Ascending aorta (tissue), 2 donors: Measurements from ENCODE around the gene TAF1. TPM values are rescaled to one million over a fixed set of nuclear protein-coding genes. Genes with fewer than 3 reads are reported as not detected.
"Not testable (repeated sequence)": the region's sequence is repeated elsewhere in the genome, so short reads cannot be mapped to it uniquely, and the experiment has no call there.

Source experiments
- DNase-seq, 2 donors: peaks; one replicate each; pipeline ENCODE4 v3.0.0-alpha.2; 2019; ENCODE audit warnings: low spot score in 2 of 2
- H3K27ac ChIP-seq, 2 donors: fragments of 200-600 bp; sonication (generic); one replicate each; pipeline ENCODE4 v1.5.1; 2016 to 2017; ENCODE audit warnings: mild to moderate bottlenecking in 1 of 2
- H3K27me3 ChIP-seq: fragments of 200-600 bp; sonication (generic); one replicate; pipeline ENCODE4 v1.5.1; 2017
- H3K36me3 ChIP-seq, 2 donors: fragments of 200-600 bp; sonication (generic); one replicate each; pipeline ENCODE4 v1.5.1; 2016
- H3K4me1 ChIP-seq, 2 donors: fragments of 200-600 bp; sonication (generic); one replicate each; pipeline ENCODE4 v1.5.1; 2016 to 2017; ENCODE audit warnings: mild to moderate bottlenecking in 1 of 2
- H3K4me3 ChIP-seq, 2 donors: fragments of 200-600 bp; sonication (generic); one replicate each; pipeline ENCODE4 v1.5.1; 2016 to 2017; ENCODE audit warnings: mild to moderate bottlenecking in 1 of 2
- H3K9me3 ChIP-seq, 2 donors: fragments of 200-600 bp; sonication (generic); one replicate each; pipeline ENCODE4 v1.5.1; 2016
- CTCF ChIP-seq, 3 experiments: fragments of 200-600 bp in 2 of 3; fragments of 450-650 bp in 1 of 3; sonication (generic) in 2 of 3; IDR thresholded peaks; one replicate each; pipeline ENCODE4 v1.5.1; 2016 to 2019; ENCODE audit warnings: antibody characterized with exemption in 3 of 3, mild to moderate bottlenecking in 1 of 3, moderate library complexity in 1 of 3
- intact Hi-C: fragments of 100-400 bp; cut with DNase I; formaldehyde crosslinking; loops from one replicate; pipeline ENCODE4 v1.15.1; 2023
- total RNA-seq: library from RNA; depleted of rRNA; stranded (reverse); fragments of >200 nt; gene quantifications from one replicate; pipeline ENCODE4 v1.1.0, GENCODE V29; 2016

Gene TAF1
- total RNA-seq, 1 donor from 2014 or later, result 63.2 TPM

GRCh38 chrX:71439896-71440295 lies 73.7 kb downstream of the TAF1 start:
- no peak for DNase-seq
- TF ChIP-seq CTCF (IDR thresholded peaks at IDR 0.05), result no peak
- no peak overlapping the region for H3K27ac ChIP-seq
- intact Hi-C loops, result no loop called here
- H3K27me3 ChIP-seq, result no peaks in the 10 kb centered on the region
- H3K36me3 ChIP-seq, result peaks cover 0 to 5% of the 10 kb centered on the region in 2 donors
- H3K4me3 ChIP-seq, result no peak overlapping the region
- no peaks in the 10 kb centered on the region for H3K9me3 ChIP-seq
- H3K4me1 ChIP-seq, result no peaks in the 10 kb centered on the region

- Histone ChIP-seq H3K27ac (no peak overlapping the region), H3K9me3 (no peaks in the 10 kb centered on the region), H3K4me3 (no peak overlapping the region), H3K36me3 (peaks cover 0 to 5% of the 10 kb centered on the region in 2 donors), H3K4me1 (no peaks in the 10 kb centered on the region), H3K27me3 (no peaks in the 10 kb centered on the region)
- TF ChIP-seq CTCF (IDR thresholded peaks at IDR 0.05), result no peak
- DNase-seq, result no peak
- intact Hi-C loops, result no loop called here
These were observed 74.2 kb downstream of the TAF1 start for GRCh38 chrX:71440401-71440800.

GRCh38 chrX:71441809-71442208 lies 75.7 kb downstream of the TAF1 start:
- H3K27ac ChIP-seq, H3K9me3 ChIP-seq, DNase-seq, H3K4me1 ChIP-seq, intact Hi-C loops, H3K4me3 ChIP-seq, H3K36me3 ChIP-seq, H3K27me3 ChIP-seq: not testable (repeated sequence)

- intact Hi-C loops, result no loop called here
- no peak for TF ChIP-seq CTCF (IDR thresholded peaks at IDR 0.05)
- no peaks in the 10 kb centered on the region for H3K9me3 ChIP-seq
- no peak overlapping the region for H3K4me3 ChIP-seq
- peaks cover 4 to 10% of the 10 kb centered on the region in 2 donors for H3K36me3 ChIP-seq
- H3K4me1 ChIP-seq, result no peaks in the 10 kb centered on the region
- DNase-seq, result no peak
- H3K27ac ChIP-seq, result no peak overlapping the region
- no peaks in the 10 kb centered on the region for H3K27me3 ChIP-seq
These were observed 84.4 kb downstream of the TAF1 start for GRCh38 chrX:71450433-71451106.

- H3K4me1 ChIP-seq, intact Hi-C loops, DNase-seq, H3K27ac ChIP-seq, H3K9me3 ChIP-seq, H3K4me3 ChIP-seq, H3K27me3 ChIP-seq: not testable (repeated sequence)
- H3K36me3 ChIP-seq, result peaks cover 9 to 19% of the 10 kb centered on the region in 2 donors
These were observed 85.4 kb downstream of the TAF1 start for GRCh38 chrX:71451518-71451917.

- Histone ChIP-seq H3K27me3 (no peaks in the 10 kb centered on the region), H3K27ac (no peak overlapping the region), H3K36me3 (peaks cover 9 to 32% of the 10 kb centered on the region in 2 donors), H3K9me3 (no peaks in the 10 kb centered on the region), H3K4me1 (no peaks in the 10 kb centered on the region), H3K4me3 (no peak overlapping the region)
- DNase-seq, result no peak
- intact Hi-C loops, result no loop called here
- TF ChIP-seq CTCF (IDR thresholded peaks at IDR 0.05), result no peak
These were observed 86.9 kb downstream of the TAF1 start for GRCh38 chrX:71453056-71453455.

- H3K36me3 ChIP-seq, result peaks cover 15 to 44% of the 10 kb centered on the region in 2 donors
- no peaks in the 10 kb centered on the region for H3K27me3 ChIP-seq
- no peak overlapping the region for H3K27ac ChIP-seq
- no peaks in the 10 kb centered on the region for H3K9me3 ChIP-seq
- H3K4me3 ChIP-seq, result no peak overlapping the region
- H3K4me1 ChIP-seq, result no peaks in the 10 kb centered on the region
- TF ChIP-seq CTCF (IDR thresholded peaks at IDR 0.05), result no peak
- DNase-seq, result no peak
- intact Hi-C loops, result no loop called here
These were observed 88.1 kb downstream of the TAF1 start for GRCh38 chrX:71454222-71454621.
